GM19328 (cell line): ENCODE measurements around the gene HSH2D.
"Not testable (repeated sequence)": the region's sequence is repeated elsewhere in the genome, so short reads cannot be mapped to it uniquely, and the experiment has no call there.

Source experiments
- ATAC-seq: cut with Tn5 transposase; IDR thresholded peaks from one replicate; pipeline ENCODE4 v1.9.1; 2021; ENCODE audit warnings: mild to moderate bottlenecking, moderate library complexity; ENCODE audit not compliant: unreplicated experiment

Gene HSH2D

DNA sequence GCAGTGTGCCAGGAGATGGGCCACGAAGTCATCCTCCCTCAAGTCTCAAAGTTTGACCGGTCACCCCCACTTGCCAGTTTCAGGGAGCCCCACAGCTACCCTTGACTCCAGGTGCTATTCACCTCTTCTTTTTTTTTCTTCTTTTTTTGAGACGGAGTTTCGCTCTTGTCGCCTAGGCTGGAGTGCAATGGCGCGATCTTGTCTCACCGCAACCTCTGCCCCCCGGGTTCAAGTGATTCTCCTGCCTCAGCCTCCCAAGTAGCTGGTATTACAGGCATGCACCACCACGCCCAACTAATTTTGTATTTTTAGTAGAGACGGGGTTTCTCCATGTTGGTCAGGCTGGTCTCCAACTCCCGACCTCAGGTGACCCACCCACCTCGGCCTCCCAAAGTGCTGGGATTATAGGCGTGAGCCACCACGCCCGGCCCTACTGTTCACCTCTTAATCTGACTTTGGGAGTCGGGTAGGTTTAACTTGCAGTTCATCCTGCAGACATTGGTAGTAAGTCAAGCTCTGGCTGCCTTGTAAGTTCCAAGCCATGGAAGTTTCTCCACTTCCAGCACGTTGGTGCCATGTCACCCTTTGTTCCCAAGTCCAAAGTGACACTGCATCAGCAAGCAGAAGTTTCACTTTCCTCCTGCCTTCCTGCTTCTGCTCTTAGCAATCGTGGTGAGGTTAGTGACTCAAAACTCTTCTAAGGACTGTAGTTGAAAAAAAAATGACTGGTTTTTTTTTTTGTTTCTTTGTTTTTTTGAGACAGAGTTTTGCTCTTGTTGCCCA is 24.2 kb upstream of the HSH2D start:
- not testable (repeated sequence) for ATAC-seq

DNA sequence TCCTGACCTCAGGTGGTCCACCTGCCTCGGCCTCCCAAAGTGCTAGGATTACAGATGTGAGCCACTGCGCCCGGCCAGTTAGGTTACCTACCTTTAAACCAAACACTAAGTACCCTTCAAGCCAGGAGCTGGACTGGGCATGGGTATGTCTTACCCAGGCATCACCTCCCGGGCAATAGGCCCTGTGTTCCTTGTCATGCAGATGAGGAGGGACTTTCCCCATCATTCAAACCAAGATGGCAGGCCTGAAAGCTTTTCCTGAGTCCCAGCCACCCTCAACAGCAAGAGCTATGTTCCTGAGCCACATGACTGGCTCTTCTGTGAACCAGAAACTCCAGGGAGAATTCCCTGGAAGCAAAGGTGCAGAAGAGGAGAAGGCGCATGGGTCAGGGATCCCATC is 22.3 kb upstream of the HSH2D start:
- no peak for ATAC-seq

DNA sequence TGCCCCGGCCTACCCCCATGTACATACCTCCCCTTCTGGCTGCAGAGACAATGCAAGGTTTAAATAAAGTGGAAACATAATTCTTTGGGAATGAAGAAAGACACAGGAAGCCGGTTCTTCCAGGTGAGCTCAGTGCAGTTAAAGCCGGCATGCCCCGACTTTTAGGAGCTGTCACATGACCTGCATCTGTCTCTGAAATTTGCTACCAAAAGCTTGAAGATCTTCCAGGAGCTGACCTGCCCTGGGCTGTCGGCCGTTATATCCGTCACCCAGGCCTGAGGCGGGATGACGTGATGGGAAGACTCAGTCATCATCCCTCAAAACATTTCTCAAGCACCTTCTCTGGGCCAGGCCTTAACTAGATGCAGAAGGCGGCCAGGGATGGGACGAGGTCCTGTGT is 21.5 kb upstream of the HSH2D start:
- no peak for ATAC-seq

DNA sequence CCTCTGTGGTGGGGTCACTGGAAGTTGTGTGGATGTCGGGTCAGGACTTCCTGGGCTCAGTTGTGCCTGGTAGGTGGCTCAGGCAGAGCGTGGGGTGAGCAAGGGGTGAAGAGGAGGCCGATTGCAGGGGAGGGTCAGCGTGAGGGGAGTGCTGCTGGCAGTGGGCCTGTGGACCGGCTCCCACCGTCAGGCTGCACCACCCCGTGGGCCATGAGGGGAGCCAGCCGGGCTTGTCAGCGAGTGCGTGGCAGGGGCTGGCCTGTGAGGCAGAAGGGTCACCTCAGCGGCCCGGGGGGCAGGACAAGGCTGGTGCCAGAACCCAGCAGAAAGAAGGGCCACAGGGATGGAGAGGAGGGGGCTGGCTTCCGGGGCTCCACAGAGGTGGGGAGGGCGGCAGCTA is 18.5 kb upstream of the HSH2D start:
- ATAC-seq: no peak

DNA sequence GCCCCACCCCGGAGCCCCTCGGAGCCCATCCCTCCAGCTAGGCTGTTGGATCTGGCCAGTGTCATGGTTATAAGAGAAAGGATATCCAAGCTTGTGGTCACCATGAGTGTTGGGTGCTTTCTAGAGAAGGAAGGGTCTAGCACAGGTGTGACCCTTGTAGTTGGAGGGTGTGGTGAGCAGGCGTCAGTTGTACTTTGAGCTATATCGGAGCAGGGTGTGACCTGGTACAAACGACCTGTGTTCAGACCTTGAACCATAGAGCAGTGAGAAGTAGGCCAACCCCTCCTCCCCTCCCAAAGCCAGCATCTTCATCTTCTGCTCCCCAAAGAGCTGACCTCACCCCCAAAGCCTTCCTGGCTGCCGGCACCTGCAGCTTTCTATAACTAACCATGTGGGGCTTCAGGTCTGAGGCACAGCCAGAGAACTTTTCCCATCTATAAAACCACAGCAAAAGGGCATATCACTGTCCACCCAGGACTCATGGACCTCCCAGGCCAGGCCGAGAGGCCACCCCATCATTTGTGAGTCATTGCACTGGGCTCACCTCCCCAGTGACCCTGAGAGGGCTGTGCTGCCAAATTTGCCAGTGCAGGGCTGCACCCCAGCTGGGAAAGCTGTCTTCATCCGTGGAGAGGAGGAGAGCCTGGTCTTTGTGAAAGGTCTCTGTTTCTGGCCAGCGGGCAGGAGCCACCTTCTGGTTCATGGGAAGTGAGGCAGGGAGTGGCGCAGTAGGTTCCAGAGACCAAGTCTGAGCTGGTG is 17.6 kb upstream of the HSH2D start:
- no peak for ATAC-seq

DNA sequence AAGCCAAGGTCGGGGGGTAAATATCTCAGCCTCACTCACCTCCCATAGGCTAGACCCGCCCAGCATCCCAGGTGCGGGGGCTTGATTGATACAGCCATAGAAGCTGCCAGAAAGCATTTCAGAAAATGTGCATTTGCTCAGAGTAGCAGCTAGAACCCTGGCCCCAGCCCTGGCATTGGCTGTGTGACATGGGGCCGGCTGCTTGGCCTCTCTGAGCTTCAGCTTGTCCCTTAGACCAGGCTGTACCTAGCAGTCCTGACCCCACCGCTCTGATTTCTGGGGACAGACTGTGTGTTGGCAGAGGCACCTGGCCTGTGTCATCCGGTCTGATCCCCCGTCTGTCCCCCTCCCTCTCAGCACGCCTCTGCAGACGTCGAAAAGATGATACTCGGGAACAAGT is 16.4 kb upstream of the HSH2D start:
- no peak for ATAC-seq

DNA sequence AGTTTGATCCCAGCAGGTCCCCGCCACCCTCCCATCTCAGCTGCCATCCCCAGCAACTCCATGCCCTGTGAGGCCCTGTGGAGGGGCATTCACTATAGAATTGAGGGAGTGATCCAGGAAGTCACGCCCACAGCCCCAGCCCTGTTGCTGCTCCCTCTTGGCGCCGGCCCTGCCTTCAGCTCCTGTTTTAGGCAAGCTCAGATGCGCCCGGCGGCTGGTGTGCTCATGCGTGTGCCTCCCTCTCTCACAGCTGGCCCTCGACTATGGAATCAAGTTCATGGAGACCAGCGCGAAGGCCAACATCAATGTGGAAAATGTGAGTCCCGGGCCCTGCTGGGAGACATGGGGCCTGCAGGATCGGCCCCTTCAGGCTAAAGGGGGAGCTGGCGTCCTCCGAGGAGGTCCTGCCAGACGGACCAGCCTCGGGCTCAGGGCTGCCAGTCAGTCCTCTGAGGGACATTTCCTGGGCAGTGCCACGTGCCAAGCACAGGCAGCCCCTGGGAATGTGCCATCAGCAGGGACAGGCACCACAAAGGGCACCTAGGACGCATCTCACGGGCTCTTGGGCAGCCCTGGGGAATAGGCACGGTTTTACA is 15.6 kb upstream of the HSH2D start:
- no peak for ATAC-seq

DNA sequence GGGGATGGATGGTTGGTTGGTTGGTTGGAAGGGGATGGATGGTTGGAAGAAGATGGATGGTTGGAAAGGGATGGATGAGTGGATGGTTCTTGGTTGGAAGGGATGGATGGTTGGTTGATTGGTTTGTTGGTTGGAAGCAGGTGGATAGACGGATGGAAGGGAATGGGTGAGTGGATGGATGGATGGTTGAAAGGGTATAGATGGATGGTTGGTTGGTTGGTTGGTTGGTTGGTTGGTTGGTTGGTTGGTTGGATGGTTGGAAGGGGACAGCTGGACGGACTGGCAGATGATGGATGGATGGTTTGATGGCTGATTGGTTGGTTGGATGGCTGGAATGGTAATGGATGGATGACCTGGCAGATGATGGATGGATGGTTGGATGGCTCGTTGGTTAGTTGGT is 11.8 kb upstream of the HSH2D start:
- no peak for ATAC-seq

DNA sequence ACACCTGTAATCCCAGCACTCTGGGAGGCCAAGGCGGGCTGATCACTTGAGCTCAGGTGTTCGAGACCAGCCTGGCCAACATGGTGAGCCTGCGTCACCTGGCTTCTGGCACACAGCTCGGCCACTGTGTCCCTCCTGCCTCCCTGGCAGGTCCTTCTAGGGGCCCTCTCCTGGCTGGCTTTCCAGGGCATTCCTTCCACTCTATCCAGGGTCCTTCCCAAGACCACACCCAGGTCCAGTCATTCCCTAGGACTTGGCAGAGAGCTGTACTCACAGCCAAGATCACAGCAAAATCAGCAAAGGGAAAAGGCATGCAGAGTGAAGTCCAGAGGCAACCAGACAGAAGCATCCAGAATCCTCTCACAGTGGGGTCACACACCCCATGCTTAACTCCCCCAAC is 9.7 kb upstream of the HSH2D start:
- no peak for ATAC-seq

DNA sequence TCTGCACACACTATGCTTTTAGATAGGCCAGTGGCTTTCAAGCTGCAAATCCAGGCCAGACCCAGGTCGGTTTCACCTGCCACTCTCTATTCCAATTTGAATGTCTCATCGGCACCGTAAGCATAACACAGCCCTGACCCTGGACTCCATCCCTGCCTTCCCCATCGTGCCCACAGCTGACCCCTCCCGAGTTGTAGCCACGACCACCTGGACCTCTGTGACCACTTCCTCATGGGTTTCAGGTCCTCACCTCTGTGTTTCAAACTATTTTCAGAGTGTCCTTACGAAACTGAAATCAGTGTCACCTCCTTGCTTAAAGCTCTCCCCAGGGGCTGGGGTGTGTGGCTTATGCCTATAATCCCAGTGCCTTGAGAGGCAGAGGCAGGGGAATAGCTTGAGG is 9.0 kb upstream of the HSH2D start:
- ATAC-seq: no peak

DNA sequence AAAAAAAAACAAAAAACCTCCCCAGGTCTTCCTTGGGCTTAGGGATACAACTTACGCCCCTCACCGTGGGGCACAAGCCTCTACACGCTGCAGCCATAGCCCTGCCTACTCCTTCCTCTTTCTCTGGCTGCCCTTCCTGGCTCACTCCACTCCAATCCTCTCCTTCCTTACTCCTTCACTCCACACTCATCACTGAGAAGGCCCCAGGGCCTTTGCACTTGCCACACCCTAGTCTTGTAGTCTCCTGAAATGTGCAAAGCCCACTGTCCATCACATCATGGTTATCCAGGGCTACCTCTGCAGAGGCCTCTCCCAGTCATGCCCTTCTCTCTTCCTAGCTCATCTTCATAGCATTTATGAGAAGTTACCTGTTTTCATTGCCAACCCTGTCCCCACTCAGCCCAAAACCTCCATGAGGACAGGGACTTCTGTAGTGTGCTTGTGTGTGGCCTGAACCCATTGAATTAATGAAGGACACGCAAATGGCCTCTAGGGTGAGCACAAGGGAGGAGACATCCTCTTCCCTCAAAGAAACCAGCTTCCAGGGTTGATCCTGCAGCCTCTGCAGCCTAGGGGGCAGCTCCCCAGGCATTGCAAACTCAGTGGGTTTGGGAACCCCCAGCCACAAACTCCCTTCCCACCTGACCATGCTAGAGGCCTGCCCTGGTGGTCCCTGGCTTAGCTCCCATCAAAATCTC is 7.9 kb upstream of the HSH2D start:
- no peak for ATAC-seq

DNA sequence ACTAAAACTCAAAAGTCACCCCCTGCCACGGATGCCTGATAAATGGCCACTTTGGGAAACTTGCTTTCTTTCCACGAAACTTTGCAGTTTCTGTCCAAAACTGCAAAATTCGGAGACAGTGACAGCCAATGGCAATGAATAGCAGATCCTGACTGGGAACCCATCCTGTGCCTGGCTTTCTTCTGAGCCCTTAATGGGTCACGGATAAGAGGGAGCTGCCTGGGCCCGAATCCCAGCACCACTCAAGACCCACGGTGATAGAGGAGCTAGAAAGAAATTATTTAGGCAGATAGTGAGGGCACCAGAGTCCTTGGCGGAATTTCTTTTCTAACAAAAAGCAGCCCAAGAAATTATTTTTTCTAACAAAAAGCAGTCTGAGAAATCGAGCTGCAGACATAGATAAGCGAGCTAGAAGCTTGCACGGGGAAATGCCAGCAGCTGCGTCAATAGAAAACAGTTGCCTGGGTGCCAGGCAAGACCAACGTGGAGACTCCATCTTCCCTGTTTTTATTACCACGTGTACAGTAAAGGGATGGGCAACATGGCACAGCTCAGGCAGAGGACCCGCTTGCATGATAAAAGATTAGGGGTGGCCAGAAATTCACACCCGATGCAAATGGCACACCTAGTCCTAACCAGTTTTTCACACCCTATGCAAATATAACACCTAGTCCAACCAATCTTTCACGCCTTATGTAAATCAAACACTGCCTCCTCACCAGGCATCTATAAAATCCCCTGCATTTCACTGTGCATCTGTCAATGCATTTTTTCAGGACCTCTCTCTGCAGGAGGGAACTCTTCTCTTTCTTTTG is 7.1 kb upstream of the HSH2D start:
- no peak for ATAC-seq

DNA sequence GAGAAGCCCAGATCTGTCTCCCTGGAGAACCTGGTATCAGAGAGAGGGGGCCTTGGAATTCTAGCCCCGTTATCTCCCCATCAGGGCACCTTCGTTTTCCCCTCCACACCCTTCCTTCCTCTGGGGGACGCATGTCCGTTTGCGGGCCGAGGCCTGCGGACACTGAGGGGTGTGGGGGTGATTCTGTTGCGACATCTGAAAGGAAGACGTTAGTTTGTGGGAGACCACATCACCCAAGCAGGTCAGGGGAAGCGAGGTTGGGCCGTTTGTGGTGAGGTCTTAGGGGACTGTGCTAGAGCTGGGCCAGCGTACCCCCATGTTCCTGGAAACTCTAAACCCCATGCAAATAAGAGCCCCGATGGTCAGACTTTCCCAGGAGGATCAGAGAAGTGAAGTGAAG is 3.7 kb upstream of the HSH2D start:
- no peak for ATAC-seq

DNA sequence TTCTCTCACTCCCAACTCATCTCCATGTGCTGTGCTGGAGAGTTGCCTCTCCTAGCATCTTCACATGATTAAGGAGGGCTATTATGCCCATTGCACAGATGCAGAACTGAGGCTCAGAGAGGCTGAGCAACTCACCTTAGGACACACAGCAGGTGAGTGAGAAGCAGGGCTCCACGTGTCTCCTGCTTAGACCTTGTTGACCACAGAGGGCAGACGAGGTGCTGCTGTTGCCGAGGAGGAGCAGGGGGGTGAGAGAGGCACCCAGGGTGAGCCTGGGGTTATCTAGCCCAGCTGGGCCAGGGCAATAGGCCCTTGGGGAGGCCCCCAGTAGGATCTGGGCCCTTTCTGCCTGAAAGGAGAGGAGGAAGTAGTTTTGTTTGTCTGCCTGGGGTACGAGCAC is 2.4 kb upstream of the HSH2D start:
- ATAC-seq: no peak

DNA sequence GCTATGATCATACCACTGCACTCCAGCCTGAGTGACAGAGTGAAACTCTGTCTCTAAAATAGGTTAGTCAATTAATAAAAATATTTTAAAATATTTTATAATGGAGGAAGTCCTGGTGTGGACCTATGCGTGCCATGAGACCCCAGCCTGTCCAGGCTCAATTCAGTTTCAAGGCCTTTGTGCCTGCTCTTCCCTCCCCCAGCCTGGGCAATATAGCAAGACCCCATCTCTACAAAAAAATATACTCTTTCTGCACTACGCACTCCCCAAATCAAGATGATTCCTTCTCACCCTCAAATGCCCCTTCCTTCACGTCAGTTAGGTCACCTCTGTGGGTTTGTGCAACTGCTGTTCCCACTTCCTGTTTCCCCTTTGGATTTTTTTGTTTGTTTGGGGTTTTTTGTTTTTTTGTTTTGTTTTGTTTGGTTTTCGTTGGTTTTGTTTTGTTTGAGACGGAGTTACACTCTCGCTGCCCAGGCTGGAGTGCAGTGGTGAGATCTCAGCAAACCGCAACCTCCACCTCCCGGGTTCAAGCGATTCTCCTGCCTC is 1.4 kb upstream of the HSH2D start:
- ATAC-seq: no peak

DNA sequence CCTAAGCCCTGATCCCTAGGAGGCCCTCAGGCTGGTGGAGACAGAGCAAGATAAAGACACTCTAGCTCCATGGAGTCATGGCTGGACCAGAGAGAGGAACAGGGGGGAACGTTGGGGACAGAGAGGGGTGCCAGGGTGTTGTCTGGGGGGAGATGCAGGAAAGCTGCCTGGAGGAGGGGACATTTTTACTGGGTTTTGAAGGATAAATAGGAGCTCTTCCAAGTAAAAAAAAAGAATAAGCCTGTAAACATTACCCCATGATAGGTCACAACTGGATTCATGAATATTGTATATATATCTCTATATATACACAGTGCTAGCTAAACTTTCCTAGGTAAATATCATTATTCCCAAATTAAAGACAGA is 714 bp downstream of the HSH2D start:
- no peak for ATAC-seq

DNA sequence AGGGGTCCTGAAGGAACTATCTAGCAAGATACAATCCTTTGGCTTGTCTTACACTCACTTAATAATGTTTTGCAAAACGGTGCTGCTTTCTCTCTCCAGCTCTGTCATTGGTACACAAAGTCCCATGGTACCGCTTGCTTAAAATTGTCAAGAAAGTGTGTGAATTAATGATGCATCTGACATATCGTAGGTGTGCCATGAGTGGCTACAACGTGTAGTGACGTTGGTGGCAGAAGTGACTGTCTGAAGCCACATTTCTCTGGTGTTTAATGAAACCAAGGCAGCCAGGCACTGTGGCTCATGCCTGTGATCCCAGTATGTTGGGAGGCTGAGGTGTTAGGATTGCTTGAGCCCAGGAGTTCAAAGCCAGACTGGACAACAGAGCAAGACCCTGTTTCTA is 2.6 kb downstream of the HSH2D start:
- no peak for ATAC-seq

DNA sequence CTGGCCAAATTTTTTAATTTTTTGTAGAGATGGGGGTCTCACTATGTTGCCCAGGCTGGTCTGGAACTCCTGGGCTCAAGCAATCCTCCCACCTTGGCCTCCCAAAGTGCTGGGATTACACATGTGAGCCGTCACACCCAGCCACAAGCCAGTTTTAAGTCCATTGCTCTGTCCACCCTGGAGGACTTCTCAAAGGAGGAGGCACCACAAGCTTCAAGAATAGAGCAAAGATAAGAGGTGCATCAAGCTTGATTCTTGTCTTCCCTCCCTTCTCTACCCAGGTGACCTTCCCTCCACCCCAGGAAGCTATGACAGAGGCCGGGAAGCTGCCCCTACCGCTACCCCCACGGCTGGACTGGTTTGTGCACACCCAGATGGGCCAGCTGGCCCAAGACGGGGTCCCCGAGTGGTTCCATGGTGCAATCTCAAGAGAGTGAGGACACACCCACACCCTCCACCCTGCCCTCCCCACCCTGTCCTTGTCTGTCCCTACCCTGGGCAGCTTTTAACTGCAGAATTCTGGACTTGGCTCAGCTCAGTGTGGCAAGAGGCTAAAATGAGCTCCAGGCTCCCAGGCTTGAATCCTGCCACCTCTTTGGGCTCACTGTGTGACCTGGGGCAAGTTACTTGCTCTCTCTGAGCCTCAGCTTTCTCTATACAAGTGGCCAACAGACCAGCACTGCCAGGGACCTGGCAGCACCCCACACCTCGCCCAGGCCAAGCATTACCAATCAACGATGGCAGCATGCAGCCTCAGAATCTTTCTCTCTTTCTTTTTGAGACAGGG is 5.2 kb downstream of the HSH2D start:
- no peak for ATAC-seq

DNA sequence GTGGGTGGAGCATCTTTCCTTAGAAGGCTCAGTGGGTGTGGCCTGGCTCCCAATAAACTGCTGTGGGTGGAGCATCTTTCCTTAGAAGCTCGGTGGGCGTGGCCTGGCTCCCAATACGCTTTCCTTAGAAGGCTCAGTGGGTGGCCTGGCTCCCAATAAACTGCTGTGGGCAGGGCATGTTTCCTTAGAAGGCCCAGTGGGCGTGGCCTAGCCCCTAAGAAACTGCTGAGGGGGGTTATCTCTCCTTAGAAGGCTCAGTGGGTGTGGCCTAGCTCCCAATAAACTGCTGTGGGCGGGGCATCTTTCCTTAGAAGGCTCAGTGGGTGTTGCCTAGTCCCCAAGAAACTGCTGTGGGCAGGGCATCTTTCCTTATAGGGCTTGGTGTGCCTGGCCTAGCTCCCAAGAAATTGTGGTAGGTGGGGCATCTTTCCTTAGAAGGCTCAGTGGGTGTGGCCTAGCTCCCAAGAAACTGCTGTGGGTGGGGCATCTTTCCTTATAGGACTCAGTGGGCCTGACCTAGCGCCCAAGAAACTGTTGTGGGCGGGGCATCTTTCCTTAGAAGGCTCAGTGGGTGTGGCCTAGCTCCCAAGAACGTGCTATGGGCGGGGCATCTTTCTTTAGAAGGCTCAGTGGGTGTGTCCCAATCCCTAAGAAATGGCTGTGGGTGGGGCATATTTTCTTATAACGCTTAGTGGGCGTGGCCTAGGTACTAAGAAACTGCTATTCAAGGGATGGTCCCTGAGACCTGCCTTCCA is 10.3 kb downstream of the HSH2D start:
- ATAC-seq: no peak
